ENCODE data around the gene COMT.
A peak's percentile ranks its signal among the peaks of the same experiment; 100 is the strongest.

The COMT gene

GRCh38 chr22:19965771-19966709 is 24.5 kb downstream of the COMT start:
- Histone ChIP-seq H3K36me3 (peaks cover 91% of the 10 kb centered on the region), H3K4me3 (ENCODE audit: low read depth, low read length) (no peak overlapping the region), H3K27ac (no peak overlapping the region), H3K27me3 (ENCODE audit: insufficient read depth, low read depth, severe bottlenecking) (no peaks in the 10 kb centered on the region), H3K9me3 (ENCODE audit: severe bottlenecking) (no peaks in the 10 kb centered on the region)
- peak; percentile 69 for TF ChIP-seq CTCF (IDR thresholded peaks at IDR 0.05; ENCODE audit: low read depth, low read length)
- DNase-seq, result no peak

- TF ChIP-seq CTCF (IDR thresholded peaks at IDR 0.05; ENCODE audit: low read depth, low read length), result no peak
Measured at GRCh38 chr22:19966908-19967750, 25.6 kb downstream of the COMT start.

GRCh38 chr22:19967850-19968449 is 26.4 kb downstream of the COMT start:
- TF ChIP-seq CTCF (IDR thresholded peaks at IDR 0.05; ENCODE audit: low read depth, low read length), result no peak
- Histone ChIP-seq H3K27ac (no peak overlapping the region), H3K4me3 (ENCODE audit: low read depth, low read length) (no peak overlapping the region), H3K27me3 (ENCODE audit: insufficient read depth, low read depth, severe bottlenecking) (no peaks in the 10 kb centered on the region), H3K36me3 (peaks cover 94% of the 10 kb centered on the region), H3K9me3 (ENCODE audit: severe bottlenecking) (no peaks in the 10 kb centered on the region)
- no peak for DNase-seq

More at GRCh38 chr22:19966908-19967750, 25.6 kb downstream of the COMT start:
- Histone ChIP-seq H3K27me3 (ENCODE audit: insufficient read depth, low read depth, severe bottlenecking) (no peaks in the 10 kb centered on the region), H3K27ac (no peak overlapping the region), H3K4me3 (ENCODE audit: low read depth, low read length) (no peak overlapping the region), H3K36me3 (peaks cover 93% of the 10 kb centered on the region), H3K9me3 (ENCODE audit: severe bottlenecking) (no peaks in the 10 kb centered on the region)
- no peak for DNase-seq

GRCh38 chr22:19968450-19968891 is 26.9 kb downstream of the COMT start:
- H3K9me3 ChIP-seq (ENCODE audit: severe bottlenecking), result no peaks in the 10 kb centered on the region
- H3K36me3 ChIP-seq, result peaks cover 94% of the 10 kb centered on the region
- DNase-seq, result no peak
- H3K27ac ChIP-seq, result no peak overlapping the region
- no peak for TF ChIP-seq CTCF (IDR thresholded peaks at IDR 0.05; ENCODE audit: low read depth, low read length)
- no peaks in the 10 kb centered on the region for H3K27me3 ChIP-seq (ENCODE audit: insufficient read depth, low read depth, severe bottlenecking)
- H3K4me3 ChIP-seq (ENCODE audit: low read depth, low read length), result no peak overlapping the region

- peaks cover 93% of the 10 kb centered on the region for H3K36me3 ChIP-seq
- no peak overlapping the region for H3K27ac ChIP-seq
- no peak for TF ChIP-seq CTCF (IDR thresholded peaks at IDR 0.05; ENCODE audit: low read depth, low read length)
Measured at GRCh38 chr22:19969141-19969928, 27.8 kb downstream of the COMT start.

More at GRCh38 chr22:19969141-19969928, 27.8 kb downstream of the COMT start:
- H3K4me3 ChIP-seq (ENCODE audit: low read depth, low read length), result no peak overlapping the region
- H3K9me3 ChIP-seq (ENCODE audit: severe bottlenecking), result no peaks in the 10 kb centered on the region
- no peaks in the 10 kb centered on the region for H3K27me3 ChIP-seq (ENCODE audit: insufficient read depth, low read depth, severe bottlenecking)
- DNase-seq, result no peak
